HG03095 (cell line): ENCODE measurements around the gene P2RX5.
A peak's percentile ranks its signal among the peaks of the same experiment; 100 is the strongest.

Source experiments
- ATAC-seq: cut with Tn5 transposase; IDR thresholded peaks from one replicate; pipeline ENCODE4 v1.9.1; 2021; ENCODE audit warnings: moderate library complexity; ENCODE audit not compliant: unreplicated experiment

P2RX5 gene

GRCh38 chr17:3683054-3683511 lies 12.9 kb downstream of the P2RX5 start:
- peak; percentile 52 for ATAC-seq

- ATAC-seq = no peak
These were observed 13.9 kb downstream of the P2RX5 start for GRCh38 chr17:3682033-3682432.

GRCh38 chr17:3681565-3681964 lies 14.4 kb downstream of the P2RX5 start:
- ATAC-seq = no peak

GRCh38 chr17:3681057-3681456 lies 14.9 kb downstream of the P2RX5 start:
- no peak for ATAC-seq

GRCh38 chr17:3679531-3680126 lies 16.3 kb downstream of the P2RX5 start:
- no peak for ATAC-seq

GRCh38 chr17:3678821-3679530 lies 17.0 kb downstream of the P2RX5 start:
- no peak for ATAC-seq

- no peak for ATAC-seq
These were observed 17.7 kb downstream of the P2RX5 start for GRCh38 chr17:3678095-3678820.

GRCh38 chr17:3675886-3676285 lies 20.1 kb downstream of the P2RX5 start:
- no peak for ATAC-seq

- no peak for ATAC-seq
These were observed 23.4 kb downstream of the P2RX5 start for GRCh38 chr17:3672571-3672970.

GRCh38 chr17:3669548-3669947 lies 26.4 kb downstream of the P2RX5 start:
- no peak for ATAC-seq

GRCh38 chr17:3669085-3669347 lies 26.9 kb downstream of the P2RX5 start:
- no peak for ATAC-seq

GRCh38 chr17:3668279-3669084 lies 27.5 kb downstream of the P2RX5 start, which contains the start of the genes EMC6 and TAX1BP3:
Gene EMC6 (plus strand): TSS chr17:3668812. CDS start chr17:3669147, 335 bp downstream.
Gene TAX1BP3 (minus strand): TSS chr17:3668578. CDS start chr17:3668526, 52 bp downstream.
- ATAC-seq = peak; percentile 77

- ATAC-seq = no peak
These were observed 28.3 kb downstream of the P2RX5 start for GRCh38 chr17:3667366-3668278.

GRCh38 chr17:3666516-3666915 lies 29.4 kb downstream of the P2RX5 start:
- ATAC-seq = no peak

GRCh38 chr17:3665834-3666233 lies 30.1 kb downstream of the P2RX5 start:
- ATAC-seq = no peak

GRCh38 chr17:3663102-3664011 lies 32.6 kb downstream of the P2RX5 start:
- ATAC-seq = no peak

- ATAC-seq = no peak
These were observed 35.6 kb downstream of the P2RX5 start for GRCh38 chr17:3660311-3660891.

- no peak for ATAC-seq
These were observed 36.3 kb downstream of the P2RX5 start for GRCh38 chr17:3659541-3660111.
